T47D (cell line): ENCODE data around the gene TSPAN9.
A peak's percentile ranks its signal among the peaks of the same experiment; 100 is the strongest.

ENCODE experiments used
- DNase-seq, 2 experiments: peaks; one replicate each; pipeline versions ENCODE4 v3.0.0 to v3.0.0-alpha.2; 2011 to 2012; ENCODE audit warnings: low read depth in 1 of 2, low spot score in 1 of 2
- JUND ChIP-seq: IDR thresholded peaks from 2 replicates; pipeline ENCODE4 v1.6.1; 2012; ENCODE audit warnings: low read depth
- in situ Hi-C: cut with HindIII; loops from 2 replicates; pipeline ENCODE4 v1.10.0; 2016; ENCODE audit warnings: low sequenced_read_pairs, low pct_unique_long_range_greater_than_20kb

TSPAN9 gene

GRCh38 chr12:3227076-3227975 lies 150.1 kb downstream of the TSPAN9 start:
- no peak for DNase-seq
- in situ Hi-C loops, result no loop called here
- no peak for TF ChIP-seq JUND

GRCh38 chr12:3228552-3228951 lies 151.4 kb downstream of the TSPAN9 start:
- in situ Hi-C loops, result no loop called here
- no peak for TF ChIP-seq JUND
- DNase-seq, result no peak

DNA sequence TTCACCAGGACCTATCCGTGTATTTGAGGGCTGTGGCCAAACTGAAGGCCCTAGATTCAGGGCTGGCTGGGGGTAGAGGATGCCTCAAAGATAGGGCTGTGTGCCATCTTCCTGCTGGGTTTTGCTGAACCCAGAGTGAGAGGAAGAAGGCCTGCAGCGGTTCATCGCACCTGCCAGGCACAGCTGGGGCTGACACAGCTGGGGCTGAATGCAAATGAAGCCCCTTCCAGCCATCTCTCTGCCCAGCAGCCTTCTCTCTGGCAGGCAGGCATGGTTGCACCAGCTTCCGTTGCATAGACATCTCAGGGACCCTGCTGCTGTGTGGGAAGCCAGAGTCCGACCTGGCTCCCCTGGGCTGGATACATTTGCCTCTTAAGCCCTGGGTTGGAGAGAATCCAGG lies 152.4 kb downstream of the TSPAN9 start:
- no peak for TF ChIP-seq JUND
- no peak for DNase-seq
- in situ Hi-C loops, result no loop called here

- TF ChIP-seq JUND, result no peak
- in situ Hi-C loops, result no loop called here
- no peak for DNase-seq
Observed at GRCh38 chr12:3230758-3231375, 153.7 kb downstream of the TSPAN9 start.

DNA sequence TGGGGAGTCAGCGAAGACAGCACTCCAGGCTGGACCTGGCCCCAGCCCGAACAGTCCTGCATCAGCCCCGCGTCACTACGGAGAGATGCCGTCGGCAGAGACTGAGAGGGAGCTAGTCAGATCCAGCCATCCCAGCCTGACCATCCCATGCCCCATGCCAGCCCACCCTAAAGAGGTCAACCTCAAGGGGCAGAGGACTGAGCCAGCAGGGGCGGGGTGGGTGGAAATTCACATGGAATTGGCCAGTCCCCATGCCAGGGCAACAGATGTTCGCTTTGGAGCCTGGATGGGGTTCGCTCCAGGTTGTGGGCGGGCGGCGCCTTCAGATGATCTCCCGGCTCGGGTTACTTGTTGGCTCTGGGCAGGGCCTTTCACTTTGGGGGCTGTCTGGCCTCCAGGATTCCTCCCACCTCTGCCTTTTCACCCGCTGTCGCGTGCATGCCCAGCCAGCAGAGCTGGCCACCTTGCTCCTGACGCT lies 154.3 kb downstream of the TSPAN9 start:
- DNase-seq, result no peak
- in situ Hi-C loops, result no loop called here
- TF ChIP-seq JUND, result no peak

DNA sequence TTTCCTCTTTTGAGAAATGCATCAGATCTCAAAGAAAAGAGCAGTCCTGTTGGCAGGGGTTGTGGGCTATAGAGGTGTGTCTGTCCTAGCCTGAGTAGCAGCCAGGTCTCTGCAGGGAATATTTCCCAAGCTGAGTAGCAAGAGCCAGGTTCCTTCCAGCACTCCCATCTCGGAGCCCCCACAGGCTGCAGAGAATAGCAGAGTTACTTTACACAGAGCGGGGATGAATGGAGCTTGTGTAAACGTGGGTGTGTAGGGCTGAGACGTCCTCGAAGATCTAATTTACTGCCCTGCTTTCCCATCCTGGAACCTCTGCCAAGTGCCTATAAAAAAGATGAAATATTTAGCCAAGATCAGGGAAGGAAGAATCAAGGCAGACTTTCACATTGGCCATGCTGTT lies 156.6 kb downstream of the TSPAN9 start:
- no peak for DNase-seq
- in situ Hi-C loops, result no loop called here
- TF ChIP-seq JUND, result no peak

GRCh38 chr12:3236345-3237187 lies 159.4 kb downstream of the TSPAN9 start:
- no peak for TF ChIP-seq JUND
- peak; percentile 49 to 70 for DNase-seq
- in situ Hi-C loops, result no loop called here

DNA sequence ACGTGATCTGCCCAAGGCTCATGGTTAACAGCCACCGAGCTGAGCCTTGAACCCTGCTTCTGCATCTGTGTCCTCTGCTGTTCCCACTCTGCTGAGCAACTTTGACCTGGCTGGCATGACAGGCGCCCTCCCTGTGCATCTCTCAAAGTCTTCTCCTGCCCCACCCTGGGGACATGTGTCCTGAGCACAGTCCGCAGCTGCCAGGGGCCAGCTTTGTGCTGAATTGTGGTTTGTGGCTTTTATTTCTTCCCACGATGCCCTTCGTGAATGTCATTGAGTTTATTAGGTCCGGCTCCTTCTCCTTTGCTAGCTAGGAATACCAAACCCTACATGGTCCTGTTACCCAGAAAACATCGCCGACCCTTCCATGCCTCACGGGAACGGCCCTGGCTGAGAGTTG lies 161.0 kb downstream of the TSPAN9 start:
- in situ Hi-C loops, result no loop called here
- no peak for DNase-seq
- no peak for TF ChIP-seq JUND

DNA sequence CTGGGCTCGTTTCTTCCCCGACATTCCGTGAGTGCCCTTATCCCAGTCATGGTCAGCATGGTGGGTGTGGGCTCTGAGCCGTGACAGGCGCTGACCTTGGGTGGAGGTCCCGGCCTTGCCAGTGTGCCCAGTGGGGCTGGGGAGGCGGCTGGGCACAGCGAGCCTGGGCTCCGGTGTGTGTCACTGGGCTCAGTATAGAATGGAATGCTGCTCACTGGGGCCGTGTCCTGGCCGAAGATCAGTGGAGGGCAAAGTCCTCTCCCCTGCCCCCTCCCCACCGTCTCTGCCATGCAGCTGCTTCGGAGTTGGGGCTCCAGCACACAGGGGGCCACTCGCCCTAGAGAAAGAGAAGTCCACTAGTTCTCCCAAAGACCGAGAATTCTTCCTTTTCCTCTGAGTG lies 164.4 kb downstream of the TSPAN9 start:
- DNase-seq, result no peak
- in situ Hi-C loops, result no loop called here
- TF ChIP-seq JUND, result no peak

- in situ Hi-C loops, result no loop called here
- no peak for TF ChIP-seq JUND
- peak in 1 of 2 experiments; percentile 44 for DNase-seq
Observed at GRCh38 chr12:3242199-3242863, 165.2 kb downstream of the TSPAN9 start.

GRCh38 chr12:3243376-3244084 lies 166.4 kb downstream of the TSPAN9 start:
- no peak for TF ChIP-seq JUND
- in situ Hi-C loops, result no loop called here
- no peak for DNase-seq
